ENCODE measurements around the gene GPR33. TPM values are rescaled to one million over a fixed set of nuclear protein-coding genes. Genes with fewer than 3 reads are reported as not detected.

GPR33 gene
- total and polyA plus RNA-seq, 2 of the 8 experiments (the other 6 are each of a cell fraction or from before 2014, with no cell fraction given) = not detected

- Histone ChIP-seq H4K5ac (ENCODE audit: insufficient read length, low read depth, low read length) (no peak overlapping the region), H3K14ac (ENCODE audit: insufficient read length) (no peak overlapping the region), H2BK15ac (ENCODE audit: low read length) (no peak overlapping the region), H3K27me3 (replicated peaks in 1 of 4; ENCODE audit: control insufficient read depth in 3 of 4, extremely low read depth in 1 of 4, insufficient read depth in 3 of 4, low read length in 3 of 4) (peaks cover 0 to 1% (median 0%) of the 10 kb centered on the region in 4 experiments; a peak in 1 of 7 replicates), H2BK120ac (replicated peaks; ENCODE audit: low read depth, low read length) (no peak overlapping the region), H3K79me1 (ENCODE audit: low read depth, low read length) (no peaks in the 10 kb centered on the region), H3K4me2 (ENCODE audit: insufficient read depth in 1 of 2, low read depth in 2 of 2, low read length in 2 of 2) (no peak overlapping the region), H2BK20ac (ENCODE audit: low read length) (no peak overlapping the region), H4K91ac (replicated peaks; ENCODE audit: insufficient read length, low read length) (no peak overlapping the region), H3K4me3 (ENCODE audit: extremely low read depth in 1 of 4, insufficient read depth in 2 of 4, low read depth in 3 of 4, low read length in 4 of 4) (no peak overlapping the region), H3K18ac (ENCODE audit: extremely low read depth, low read length) (no peak overlapping the region), H4K8ac (ENCODE audit: extremely low read depth, insufficient read depth, low read length) (no peak overlapping the region), H3K4ac (replicated peaks; ENCODE audit: insufficient read length, low read depth, low read length) (no peak overlapping the region), H3K79me2 (ENCODE audit: control insufficient read depth in 1 of 2, insufficient read depth in 2 of 2, low read length in 2 of 2) (no peaks in the 10 kb centered on the region), H2BK12ac (ENCODE audit: low read depth, low read length) (no peak overlapping the region), H3K23me2 (ENCODE audit: low read depth, low read length) (no peaks in the 10 kb centered on the region), H3K56ac (replicated peaks; ENCODE audit: insufficient read length, low read depth, low read length) (no peak overlapping the region), H3K4me1 (replicated peaks in 1 of 4; ENCODE audit: control insufficient read depth in 3 of 4, insufficient read depth in 4 of 4, low read length in 3 of 4) (no peaks in the 10 kb centered on the region), H2AK5ac (ENCODE audit: low read depth, low read length) (no peak overlapping the region), H3K9ac (replicated peaks in 1 of 4; ENCODE audit: extremely low read depth in 1 of 4, low read depth in 3 of 4, low read length in 3 of 4) (no peak overlapping the region), H3K36me3 (ENCODE audit: control insufficient read depth in 2 of 4, insufficient read depth in 4 of 4, low read length in 3 of 4) (peaks cover 0 to 17% (median 3%) of the 10 kb centered on the region in 4 experiments; a peak in 3 of 8 replicates), H2AFZ (ENCODE audit: low read length) (no peak overlapping the region), H3K9me3 (ENCODE audit: insufficient read depth in 2 of 2, low read depth in 1 of 2, low read length in 1 of 2) (no peaks in the 10 kb centered on the region), H2BK5ac (ENCODE audit: low read depth, low read length) (no peak overlapping the region), H3K23ac (ENCODE audit: insufficient read length) (no peak overlapping the region), H3K27ac (ENCODE audit: low read depth, low read length) (no peak overlapping the region), H4K20me1 (replicated peaks in 1 of 2; ENCODE audit: control insufficient read depth in 1 of 2, insufficient read depth in 2 of 2, low read length in 2 of 2) (no peaks in the 10 kb centered on the region)
- ChIA-PET CTCF (ENCODE audit: partially characterized antibody) (interaction anchor here (0.8 to 4.2 kb wide), 10 partner anchors 20 to 504 kb away, joined by 3 to 14 read pairs (median 4); partner anchors contain the start of gene HEATR5A), POLR2A (ENCODE audit: partially characterized antibody) (no interaction called here)
- DNase-seq (ENCODE audit: low read depth in 1 of 2, low spot score in 2 of 2) (no peak), FAIRE-seq (no peak)
- 81% methylated on average over 8 of the region's 8 CpGs; no CpG with 5 or more reads in 1 of the 2 experiments for WGBS, 2 experiments (ENCODE audit: extremely low coverage in 1 of 2, insufficient coverage in 1 of 2, insufficient read length in 1 of 2, insufficient replicate concordance in 2 of 2, low coverage in 1 of 2, low lambda C conversion rate in 2 of 2, missing lambda C conversion rate in 1 of 2)
- TF ChIP-seq BRCA1 (IDR thresholded peaks at IDR 0.05; ENCODE audit: low read depth, low read length) (no peak), CBX8 (IDR thresholded peaks at IDR 0.05; ENCODE audit: borderline replicate concordance, low read depth, low read length) (no peak), RAD21 (IDR thresholded peaks at IDR 0.05 in 1 of 2, conservative IDR thresholded peaks at IDR 0.05 in 1 of 2; ENCODE audit: low read depth in 2 of 2, low read length in 2 of 2) (no peak), POLR2AphosphoS5 (IDR thresholded peaks at IDR 0.05; ENCODE audit: low read depth, low read length) (no peak), GABPA (IDR thresholded peaks at IDR 0.05; ENCODE audit: borderline replicate concordance, insufficient read depth, low read length) (no peak), YY1 (IDR thresholded peaks at IDR 0.05; ENCODE audit: low read depth, low read length) (no peak), E2F6 (IDR thresholded peaks at IDR 0.05) (no peak), CBX5 (IDR thresholded peaks at IDR 0.05; ENCODE audit: low read depth, low read length) (no peak), HDAC2 (IDR thresholded peaks at IDR 0.05; ENCODE audit: borderline replicate concordance in 1 of 2, low read depth in 2 of 2, low read length in 2 of 2) (no peak), CEBPB (IDR thresholded peaks at IDR 0.05; ENCODE audit: low read depth, low read length) (no peak), SAP30 (IDR thresholded peaks at IDR 0.05; ENCODE audit: insufficient read depth, insufficient replicate concordance, low read length) (no peak), RBBP5 (IDR thresholded peaks at IDR 0.05; ENCODE audit: borderline replicate concordance, low read depth, low read length) (no peak), ZNF274 (IDR thresholded peaks at IDR 0.05; ENCODE audit: borderline replicate concordance, extremely low read depth, low read length) (no peak)
Measured at GRCh38 chr14:31449136-31449535, 38.7 kb downstream of the GPR33 start.

Measured in H1 (cell line).